HCT116 (cell line): ENCODE measurements around the gene DIAPH3. TPM values are rescaled to one million over a fixed set of nuclear protein-coding genes. Genes with fewer than 3 reads are reported as not detected.

Experiments
- ATAC-seq: fragments of 200-7000 bp; cut with Tn5 transposase; 2 replicates; pipeline ENCODE4 v1.9.1; 2020; ENCODE audit warnings: mild to moderate bottlenecking, moderate library complexity
- BruUV-seq: library from RNA; stranded (reverse); fragments of 400-500 nt; replicated peaks from 2 replicates; lab custom pipeline; 2021; lab: Mats Ljungman, UMichigan
- CTCF ChIA-PET: fragments of 300-600 bp; sonication (Branson Sonifier 250); formaldehyde crosslinking; loops from one replicate; lab custom pipeline; 2021; ENCODE audit warnings: antibody characterized with exemption; lab: Charles Lee
- POLR2A ChIA-PET: fragments of 300-600, 350-600 bp; sonication (Branson Sonifier 250); formaldehyde crosslinking; loops from one replicate; lab custom pipeline; 2021; ENCODE audit warnings: antibody characterized with exemption; lab: Charles Lee
- RAD21 ChIA-PET, 2 experiments: fragments of 300-600 bp; sonication (Branson Sonifier 250); formaldehyde crosslinking; loops; one replicate each; lab custom pipeline; 2023; ENCODE audit warnings: low total read pairs in 2 of 2; ENCODE audit not compliant: uncharacterized antibody in 2 of 2, unreplicated experiment in 2 of 2, low non-redundant PET in 1 of 2; lab: Charles Lee
- DNase-seq: peaks from one replicate; pipeline ENCODE4 v3.0.0-alpha.2; 2010; ENCODE audit warnings: low read depth, low spot score
- H2AFZ ChIP-seq: fragments of 200-600 bp; shearing (Covaris generic), sonication (generic); 2 replicates; pipeline ENCODE4 v1.6.1; 2017; ENCODE audit warnings: low read depth, mixed run types, mixed read lengths, antibody characterized with exemption, low read length; ENCODE audit not compliant: poor library complexity, severe bottlenecking
- H3K27ac ChIP-seq: 2 replicates; pipeline ENCODE4 v1.5.1; 2012; ENCODE audit warnings: low read depth, low read length
- H3K27me3 ChIP-seq: fragments of 200-600 bp; sonication (generic); 2 replicates; pipeline ENCODE4 v1.6.1; 2016; ENCODE audit warnings: mixed run types, low read length, mixed read lengths; ENCODE audit not compliant: insufficient read depth
- H3K36me3 ChIP-seq, 2 experiments: fragments of 200-500 bp in 1 of 2; fragments of 200-600 bp in 1 of 2; sonication (Bioruptor generic) in 1 of 2; sonication (generic) in 1 of 2; 2 replicates each; pipeline versions ENCODE4 v1.5.1 to v1.6.1; 2014 to 2016; ENCODE audit warnings: low read length in 2 of 2, inconsistent platforms in 1 of 2, mixed read lengths in 1 of 2, mixed run types in 1 of 2; ENCODE audit not compliant: insufficient read depth in 2 of 2, control insufficient read depth in 1 of 2
- H3K4me1 ChIP-seq, 2 experiments: fragments of 200-600 bp in 1 of 2; sonication (generic) in 1 of 2; 2 replicates each; pipeline versions ENCODE4 v1.5.1 to v1.6.1; 2012 to 2017; ENCODE audit warnings: low read length in 2 of 2, inconsistent platforms in 1 of 2, mild to moderate bottlenecking in 1 of 2, mixed read lengths in 1 of 2, mixed run types in 1 of 2, moderate library complexity in 1 of 2; ENCODE audit not compliant: insufficient read depth in 2 of 2, control insufficient read depth in 1 of 2
- H3K4me2 ChIP-seq: fragments of 200-600 bp; sonication (generic); 2 replicates; pipeline ENCODE4 v1.6.1; 2017; ENCODE audit warnings: mixed run types, low read length, mixed read lengths
- H3K4me3 ChIP-seq, 2 experiments: fragments of 200-600 bp in 1 of 2; sonication (generic) in 1 of 2; replicated peaks in 1 of 2; 2 replicates each; pipeline ENCODE4 v1.5.1; 2011 to 2016; ENCODE audit warnings: low read length in 2 of 2, control low read depth in 1 of 2, low read depth in 1 of 2, mild to moderate bottlenecking in 1 of 2, mixed read lengths in 1 of 2, mixed run types in 1 of 2
- H3K79me2 ChIP-seq: fragments of 200-600 bp; sonication (generic); 2 replicates; pipeline ENCODE4 v1.6.1; 2017; ENCODE audit warnings: mild to moderate bottlenecking, mixed run types, low read length, moderate library complexity, mixed read lengths; ENCODE audit not compliant: insufficient read depth
- H3K9ac ChIP-seq: fragments of 200-600 bp; sonication (generic); 2 replicates; pipeline ENCODE4 v1.6.1; 2016; ENCODE audit warnings: low read length, mixed read lengths
- H3K9me2 ChIP-seq: fragments of 200-600 bp; sonication (generic), shearing (Covaris generic); 2 replicates; pipeline ENCODE4 v1.6.1; 2017; ENCODE audit warnings: mixed run types, mild to moderate bottlenecking, moderate library complexity; ENCODE audit not compliant: insufficient read depth
- H3K9me3 ChIP-seq, 2 experiments: fragments of 200-500 bp in 1 of 2; fragments of 200-600 bp in 1 of 2; sonication (Bioruptor generic) in 1 of 2; sonication (generic) in 1 of 2; 2 replicates each; pipeline ENCODE4 v1.6.1; 2014 to 2017; ENCODE audit warnings: low read length in 2 of 2, mixed read lengths in 2 of 2, inconsistent platforms in 1 of 2, low read depth in 1 of 2, mild to moderate bottlenecking in 1 of 2, mixed run types in 1 of 2, moderate library complexity in 1 of 2; ENCODE audit not compliant: control insufficient read depth in 1 of 2, insufficient read depth in 1 of 2
- H4K20me1 ChIP-seq: fragments of 200-600 bp; sonication (generic), shearing (Covaris generic); 2 replicates; pipeline ENCODE4 v1.6.1; 2017; ENCODE audit warnings: mixed run types, mild to moderate bottlenecking, moderate library complexity; ENCODE audit not compliant: insufficient read depth
- ATF3 ChIP-seq: IDR thresholded peaks from 2 replicates; pipeline ENCODE4 v1.6.1; 2012
- POLR2AphosphoS5 ChIP-seq: IDR thresholded peaks from 2 replicates; pipeline ENCODE4 v1.6.1; 2011; ENCODE audit warnings: mild to moderate bottlenecking, low read depth, low read length, moderate library complexity
- SP1 ChIP-seq: IDR thresholded peaks from 2 replicates; pipeline ENCODE4 v1.6.1; 2012; ENCODE audit warnings: low read depth
- TCF7L2 ChIP-seq: IDR thresholded peaks from 2 replicates; pipeline ENCODE4 v1.7.0; 2011; ENCODE audit warnings: borderline replicate concordance, inconsistent platforms; ENCODE audit not compliant: insufficient read depth, insufficient read length; ENCODE audit errors: extremely low read depth
- ZFX ChIP-seq: fragments of 450-650 bp; IDR thresholded peaks from 2 replicates; pipeline ENCODE4 v1.6.1; 2017
- ZNF274 ChIP-seq: fragments of 200-500 bp; sonication (Bioruptor generic); IDR thresholded peaks from 2 replicates; pipeline ENCODE4 v1.6.1; 2014; ENCODE audit warnings: mild to moderate bottlenecking, low read depth, low read length, inconsistent platforms
- intact Hi-C: fragments of 100-400 bp; cut with micrococcal nuclease; formaldehyde crosslinking; loops from 2 replicates; pipeline ENCODE4 v1.10.0; 2022
- total RNA-seq: library from RNA; stranded (reverse); gene quantifications from one replicate; pipeline ENCODE4 v1.2.1, GENCODE V29; 2021; ENCODE audit not compliant: unreplicated experiment
- TF ChIP-seq, protein P1 (sequence below): IDR thresholded peaks from 2 replicates; pipeline ENCODE4 v1.6.1; 2011; ENCODE audit warnings: mild to moderate bottlenecking, low read length, moderate library complexity; ENCODE audit not compliant: insufficient replicate concordance; ENCODE audit errors: extremely low read depth
- TF ChIP-seq, protein P2 (sequence below), 3 experiments: fragments of 200-600 bp in 1 of 3; sonication (generic) in 1 of 3; IDR thresholded peaks in 2 of 3; conservative IDR thresholded peaks in 1 of 3; 2 replicates each; pipeline ENCODE4 v1.5.1; 2012 to 2017; ENCODE audit warnings: low read depth in 2 of 3, low read length in 2 of 3, antibody characterized with exemption in 1 of 3, borderline replicate concordance in 1 of 3, control low read depth in 1 of 3, mild to moderate bottlenecking in 1 of 3, mixed read lengths in 1 of 3, mixed run types in 1 of 3, moderate library complexity in 1 of 3; ENCODE audit not compliant: insufficient read depth in 1 of 3

Gene DIAPH3
- total RNA-seq, 1 experiment from 2014 or later: 22.8 TPM

GRCh38 chr13:59748046-59748445 lies 415.7 kb downstream of the DIAPH3 start:
- ChIA-PET RAD21 (no interaction called here), CTCF (no interaction called here), POLR2A (no interaction called here)
- H3K9ac ChIP-seq: no peak overlapping the region
- H3K9me3 ChIP-seq: no peaks in the 10 kb centered on the region
- H3K36me3 ChIP-seq: no peaks in the 10 kb centered on the region
- intact Hi-C loops: no loop called here
- ATAC-seq: no peak
- no peaks in the 10 kb centered on the region for H3K79me2 ChIP-seq
- TF ChIP-seq, protein P1, sequence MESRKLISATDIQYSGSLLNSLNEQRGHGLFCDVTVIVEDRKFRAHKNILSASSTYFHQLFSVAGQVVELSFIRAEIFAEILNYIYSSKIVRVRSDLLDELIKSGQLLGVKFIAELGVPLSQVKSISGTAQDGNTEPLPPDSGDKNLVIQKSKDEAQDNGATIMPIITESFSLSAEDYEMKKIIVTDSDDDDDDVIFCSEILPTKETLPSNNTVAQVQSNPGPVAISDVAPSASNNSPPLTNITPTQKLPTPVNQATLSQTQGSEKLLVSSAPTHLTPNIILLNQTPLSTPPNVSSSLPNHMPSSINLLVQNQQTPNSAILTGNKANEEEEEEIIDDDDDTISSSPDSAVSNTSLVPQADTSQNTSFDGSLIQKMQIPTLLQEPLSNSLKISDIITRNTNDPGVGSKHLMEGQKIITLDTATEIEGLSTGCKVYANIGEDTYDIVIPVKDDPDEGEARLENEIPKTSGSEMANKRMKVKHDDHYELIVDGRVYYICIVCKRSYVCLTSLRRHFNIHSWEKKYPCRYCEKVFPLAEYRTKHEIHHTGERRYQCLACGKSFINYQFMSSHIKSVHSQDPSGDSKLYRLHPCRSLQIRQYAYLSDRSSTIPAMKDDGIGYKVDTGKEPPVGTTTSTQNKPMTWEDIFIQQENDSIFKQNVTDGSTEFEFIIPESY: no peak
- TF ChIP-seq ZFX: no peak
- TF ChIP-seq ATF3: no peak
- no peak for TF ChIP-seq POLR2AphosphoS5
- TF ChIP-seq TCF7L2: no peak
- TF ChIP-seq SP1: no peak
- BruUV-seq: no TSS peak
- H2AFZ ChIP-seq: no peak overlapping the region
- no peak overlapping the region for H3K27ac ChIP-seq
- no peaks in the 10 kb centered on the region for H3K9me2 ChIP-seq
- H3K4me2 ChIP-seq: no peak overlapping the region
- H3K4me3 ChIP-seq: no peak overlapping the region
- H4K20me1 ChIP-seq: no peaks in the 10 kb centered on the region
- DNase-seq: no peak
- no peaks in the 10 kb centered on the region for H3K27me3 ChIP-seq
- H3K4me1 ChIP-seq: no peaks in the 10 kb centered on the region

- Histone ChIP-seq H3K9me3 (no peaks in the 10 kb centered on the region), H3K4me2 (no peak overlapping the region), H3K36me3 (no peaks in the 10 kb centered on the region), H3K4me3 (no peak overlapping the region), H3K79me2 (no peaks in the 10 kb centered on the region), H3K9ac (no peak overlapping the region), H4K20me1 (no peaks in the 10 kb centered on the region), H3K4me1 (no peaks in the 10 kb centered on the region), H3K27ac (no peak overlapping the region), H2AFZ (no peak overlapping the region), H3K27me3 (no peaks in the 10 kb centered on the region), H3K9me2 (no peaks in the 10 kb centered on the region)
- TF ChIP-seq, protein P2, sequence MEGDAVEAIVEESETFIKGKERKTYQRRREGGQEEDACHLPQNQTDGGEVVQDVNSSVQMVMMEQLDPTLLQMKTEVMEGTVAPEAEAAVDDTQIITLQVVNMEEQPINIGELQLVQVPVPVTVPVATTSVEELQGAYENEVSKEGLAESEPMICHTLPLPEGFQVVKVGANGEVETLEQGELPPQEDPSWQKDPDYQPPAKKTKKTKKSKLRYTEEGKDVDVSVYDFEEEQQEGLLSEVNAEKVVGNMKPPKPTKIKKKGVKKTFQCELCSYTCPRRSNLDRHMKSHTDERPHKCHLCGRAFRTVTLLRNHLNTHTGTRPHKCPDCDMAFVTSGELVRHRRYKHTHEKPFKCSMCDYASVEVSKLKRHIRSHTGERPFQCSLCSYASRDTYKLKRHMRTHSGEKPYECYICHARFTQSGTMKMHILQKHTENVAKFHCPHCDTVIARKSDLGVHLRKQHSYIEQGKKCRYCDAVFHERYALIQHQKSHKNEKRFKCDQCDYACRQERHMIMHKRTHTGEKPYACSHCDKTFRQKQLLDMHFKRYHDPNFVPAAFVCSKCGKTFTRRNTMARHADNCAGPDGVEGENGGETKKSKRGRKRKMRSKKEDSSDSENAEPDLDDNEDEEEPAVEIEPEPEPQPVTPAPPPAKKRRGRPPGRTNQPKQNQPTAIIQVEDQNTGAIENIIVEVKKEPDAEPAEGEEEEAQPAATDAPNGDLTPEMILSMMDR (IDR thresholded peaks at IDR 0.05 in 2 of 3, conservative IDR thresholded peaks at IDR 0.05 in 1 of 3; ENCODE audit: borderline replicate concordance in 1 of 3, insufficient read depth in 1 of 3, low read depth in 2 of 3, low read length in 2 of 3): 0 out of 6 replicates have a peak, but pooled peaks of 2 of the 3 experiments have one; percentile 7 to 18
- no peak for TF ChIP-seq ZNF274
- ATAC-seq (peak; percentile 72), DNase-seq (peak; percentile 3)
- ChIA-PET RAD21 (no interaction called here), CTCF (no interaction called here), POLR2A (no interaction called here)
- intact Hi-C loops: no loop called here
- no TSS peak for BruUV-seq
Observed at GRCh38 chr13:59747529-59747928, 416.2 kb downstream of the DIAPH3 start.
